Astrocyte (in vitro differentiated cells and primary cell): ENCODE results near the gene RAC2. TPM values are rescaled to one million over a fixed set of nuclear protein-coding genes. Genes with fewer than 3 reads are reported as not detected.
A peak's percentile ranks its signal among the peaks of the same experiment; 100 is the strongest.

Experiments used
- DNase-seq: peaks from one replicate; pipeline ENCODE4 v3.0.0-alpha.2; 2010; ENCODE audit warnings: low read depth
- FAIRE-seq: peaks from 2 replicates; lab custom pipeline; 2011; peaks lifted over from hg19 to GRCh38; lab: Jason Lieb, UNC
- H2AFZ ChIP-seq: 2 replicates; pipeline ENCODE4 v1.6.0; 2012; ENCODE audit warnings: low read depth, low read length, inconsistent platforms
- H3K27ac ChIP-seq: 2 replicates; pipeline ENCODE4 v1.5.1; 2011; ENCODE audit warnings: low read depth, low read length, inconsistent platforms
- H3K27me3 ChIP-seq: 2 replicates; pipeline ENCODE4 v1.6.0; 2011; ENCODE audit warnings: low read length, inconsistent platforms; ENCODE audit not compliant: insufficient read depth
- H3K36me3 ChIP-seq: 2 replicates; pipeline ENCODE4 v1.5.1; 2011; ENCODE audit warnings: low read length, inconsistent platforms; ENCODE audit not compliant: insufficient read depth
- H3K4me1 ChIP-seq: 2 replicates; pipeline ENCODE4 v1.5.1; 2011; ENCODE audit warnings: low read length, inconsistent platforms; ENCODE audit not compliant: insufficient read depth
- H3K4me2 ChIP-seq: 2 replicates; pipeline ENCODE4 v1.6.0; 2012; ENCODE audit warnings: low read length, inconsistent platforms
- H3K4me3 ChIP-seq: 2 replicates; pipeline ENCODE4 v1.5.1; 2011; ENCODE audit warnings: low read depth, mild to moderate bottlenecking, low read length, inconsistent platforms; ENCODE audit not compliant: insufficient read depth
- H3K79me2 ChIP-seq: 2 replicates; pipeline ENCODE4 v1.6.0; 2012; ENCODE audit warnings: mild to moderate bottlenecking, low read length, inconsistent platforms; ENCODE audit not compliant: insufficient read depth
- H3K9ac ChIP-seq: 2 replicates; pipeline ENCODE4 v1.6.0; 2012; ENCODE audit warnings: mild to moderate bottlenecking, low read length, inconsistent platforms
- H3K9me3 ChIP-seq: 2 replicates; pipeline ENCODE4 v1.5.1; 2012; ENCODE audit warnings: low read depth, mild to moderate bottlenecking, low read length, inconsistent platforms; ENCODE audit not compliant: insufficient read depth
- H4K20me1 ChIP-seq: 2 replicates; pipeline ENCODE4 v1.6.0; 2012; ENCODE audit warnings: low read length, inconsistent platforms; ENCODE audit not compliant: insufficient read depth
- H3K27ac Mint-ChIP-seq: one replicate; pipeline ENCODE4 v1.8.0; 2021; ENCODE audit warnings: mild to moderate bottlenecking, mixed read lengths; ENCODE audit not compliant: unreplicated experiment
- H3K27me3 Mint-ChIP-seq: one replicate; pipeline ENCODE4 v1.8.0; 2021; ENCODE audit warnings: low read depth, mixed read lengths; ENCODE audit not compliant: unreplicated experiment
- H3K36me3 Mint-ChIP-seq: one replicate; pipeline ENCODE4 v1.8.0; 2021; ENCODE audit warnings: low read depth, mixed read lengths; ENCODE audit not compliant: unreplicated experiment
- H3K4me1 Mint-ChIP-seq: one replicate; pipeline ENCODE4 v1.8.0; 2021; ENCODE audit warnings: low read depth, mixed read lengths; ENCODE audit not compliant: unreplicated experiment
- H3K4me3 Mint-ChIP-seq: one replicate; pipeline ENCODE4 v1.8.0; 2021; ENCODE audit warnings: mild to moderate bottlenecking, moderate library complexity, mixed read lengths; ENCODE audit not compliant: unreplicated experiment
- H3K9me3 Mint-ChIP-seq: one replicate; pipeline ENCODE4 v1.8.0; 2021; ENCODE audit warnings: mild to moderate bottlenecking, mixed read lengths; ENCODE audit not compliant: unreplicated experiment
- CTCF ChIP-seq: IDR thresholded peaks from 2 replicates; pipeline ENCODE4 v1.5.1; 2011; ENCODE audit warnings: low read depth, mild to moderate bottlenecking, inconsistent platforms, low read length, moderate library complexity; ENCODE audit not compliant: insufficient read depth
- EZH2 ChIP-seq: IDR thresholded peaks from 2 replicates; pipeline ENCODE4 v1.6.1; 2012; ENCODE audit warnings: mild to moderate bottlenecking, low read length, inconsistent platforms; ENCODE audit not compliant: insufficient read depth
- total RNA-seq: library from RNA; stranded (reverse); gene quantifications from 2 replicates; pipeline ENCODE4 v1.2.1, GENCODE V29; 2021

The RAC2 gene
- total RNA-seq, 1 donor from 2014 or later, result 0.61 TPM

- Mint-ChIP-seq H3K27ac (no peak overlapping the region), H3K4me1 (peaks cover 24% of the 10 kb centered on the region), H3K36me3 (no peaks in the 10 kb centered on the region), H3K9me3 (no peaks in the 10 kb centered on the region), H3K4me3 (no peak overlapping the region), H3K27me3 (peaks cover 27% of the 10 kb centered on the region)
- Histone ChIP-seq H3K27me3 (peaks cover 2% of the 10 kb centered on the region), H3K27ac (no peak overlapping the region), H3K4me3 (no peak overlapping the region), H3K9me3 (no peaks in the 10 kb centered on the region), H3K9ac (no peak overlapping the region), H3K4me2 (no peak overlapping the region), H3K4me1 (peaks cover 35% of the 10 kb centered on the region), H3K79me2 (no peaks in the 10 kb centered on the region), H2AFZ (no peak overlapping the region), H4K20me1 (no peaks in the 10 kb centered on the region), H3K36me3 (no peaks in the 10 kb centered on the region)
- no peak for DNase-seq
- no peak for FAIRE-seq
- TF ChIP-seq EZH2 (no peak), CTCF (no peak)
These were observed 11.7 kb downstream of the RAC2 start for GRCh38 chr22:37232140-37232998.

- H4K20me1 ChIP-seq, result no peaks in the 10 kb centered on the region
- Mint-ChIP-seq H3K36me3 (no peaks in the 10 kb centered on the region), H3K27ac (no peak overlapping the region), H3K27me3 (peaks cover 27% of the 10 kb centered on the region), H3K4me3 (peak overlapping the region; percentile 12), H3K9me3 (no peaks in the 10 kb centered on the region), H3K4me1 (peaks cover 22% of the 10 kb centered on the region)
- TF ChIP-seq CTCF, result no peak
- no peak for TF ChIP-seq EZH2
- peaks cover 33% of the 10 kb centered on the region for H3K4me1 ChIP-seq
- DNase-seq, result no peak
- no peak overlapping the region for H3K4me2 ChIP-seq
- H3K79me2 ChIP-seq, result no peaks in the 10 kb centered on the region
- no peak overlapping the region for H3K27ac ChIP-seq
- no peak for FAIRE-seq
- H3K27me3 ChIP-seq, result peaks cover 2% of the 10 kb centered on the region
- H3K4me3 ChIP-seq, result no peak overlapping the region
- no peaks in the 10 kb centered on the region for H3K9me3 ChIP-seq
- H3K36me3 ChIP-seq, result no peaks in the 10 kb centered on the region
- H2AFZ ChIP-seq, result no peak overlapping the region
- no peak overlapping the region for H3K9ac ChIP-seq
These were observed 12.5 kb downstream of the RAC2 start for GRCh38 chr22:37231406-37232139.
